AG09309 (cell line): ENCODE results near the gene PITPNB.
A peak's percentile ranks its signal among the peaks of the same experiment; 100 is the strongest.

Source experiments
- DNase-seq: peaks from one replicate; pipeline ENCODE4 v3.0.0-alpha.2; 2010; ENCODE audit warnings: low read depth
- H3K4me3 ChIP-seq: 2 replicates; pipeline ENCODE4 v1.5.1; 2011; ENCODE audit warnings: mild to moderate bottlenecking, low read depth, low read length, moderate library complexity; ENCODE audit not compliant: control insufficient read depth
- CTCF ChIP-seq: IDR thresholded peaks from 2 replicates; pipeline ENCODE4 v1.5.1; 2011; ENCODE audit warnings: mild to moderate bottlenecking, low read depth, low read length, inconsistent platforms; ENCODE audit not compliant: insufficient read depth, control insufficient read depth; ENCODE audit errors: missing control alignments

The PITPNB gene

GRCh38 chr22:27866135-27867084, 52.6 kb downstream of the PITPNB start:
- peak; percentile 55 for DNase-seq
- no peak overlapping the region for H3K4me3 ChIP-seq
- TF ChIP-seq CTCF, result no peak

- no peak for TF ChIP-seq CTCF
- no peak overlapping the region for H3K4me3 ChIP-seq
- DNase-seq, result no peak
Observed at GRCh38 chr22:27865496-27865895, 53.6 kb downstream of the PITPNB start.

GRCh38 chr22:27863556-27863955, 55.5 kb downstream of the PITPNB start:
- no peak overlapping the region for H3K4me3 ChIP-seq
- DNase-seq, result no peak
- no peak for TF ChIP-seq CTCF

- no peak for DNase-seq
- H3K4me3 ChIP-seq, result no peak overlapping the region
- TF ChIP-seq CTCF, result no peak
Observed at GRCh38 chr22:27863001-27863400, 56.1 kb downstream of the PITPNB start.

GRCh38 chr22:27859336-27859735, 59.7 kb downstream of the PITPNB start:
- no peak overlapping the region for H3K4me3 ChIP-seq
- no peak for DNase-seq
- TF ChIP-seq CTCF, result no peak

GRCh38 chr22:27858626-27859025, 60.4 kb downstream of the PITPNB start:
- TF ChIP-seq CTCF, result no peak
- no peak for DNase-seq
- H3K4me3 ChIP-seq, result no peak overlapping the region
